ENCODE measurements around the gene MBOAT1.

DNA sequence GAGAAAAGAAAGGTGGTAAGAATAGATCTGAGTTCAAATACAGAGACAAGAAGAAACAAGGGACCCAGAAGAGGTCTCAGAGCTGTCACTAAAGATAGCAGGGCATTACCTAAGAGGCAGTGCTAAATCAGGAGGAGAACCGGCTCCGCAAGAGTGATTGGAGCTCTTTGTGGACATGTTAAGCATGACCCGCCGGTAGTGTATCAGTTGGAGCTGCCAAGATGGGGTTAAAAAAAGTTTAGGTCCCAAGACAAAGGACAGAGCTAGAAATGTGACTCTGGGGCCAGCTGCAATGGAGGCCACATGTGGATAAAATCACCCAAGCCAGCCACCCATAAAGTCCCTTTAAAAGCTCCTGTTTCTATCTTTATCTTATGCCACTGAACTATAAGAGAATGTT, 93.4 kb downstream of the MBOAT1 start:
- no peak for TF ChIP-seq CTCF (IDR thresholded peaks at IDR 0.05)
- no peak for TF ChIP-seq POLR2A (IDR thresholded peaks at IDR 0.05)

Data from Peyer's patch (tissue), 4 donors.